ENCODE data around the gene CARD10. TPM values are rescaled to one million over a fixed set of nuclear protein-coding genes. Genes with fewer than 3 reads are reported as not detected.

Gene CARD10
- total RNA-seq, 4 donors from 2014 or later, result 6.0 to 15.3 (median 8.8) TPM

DNA sequence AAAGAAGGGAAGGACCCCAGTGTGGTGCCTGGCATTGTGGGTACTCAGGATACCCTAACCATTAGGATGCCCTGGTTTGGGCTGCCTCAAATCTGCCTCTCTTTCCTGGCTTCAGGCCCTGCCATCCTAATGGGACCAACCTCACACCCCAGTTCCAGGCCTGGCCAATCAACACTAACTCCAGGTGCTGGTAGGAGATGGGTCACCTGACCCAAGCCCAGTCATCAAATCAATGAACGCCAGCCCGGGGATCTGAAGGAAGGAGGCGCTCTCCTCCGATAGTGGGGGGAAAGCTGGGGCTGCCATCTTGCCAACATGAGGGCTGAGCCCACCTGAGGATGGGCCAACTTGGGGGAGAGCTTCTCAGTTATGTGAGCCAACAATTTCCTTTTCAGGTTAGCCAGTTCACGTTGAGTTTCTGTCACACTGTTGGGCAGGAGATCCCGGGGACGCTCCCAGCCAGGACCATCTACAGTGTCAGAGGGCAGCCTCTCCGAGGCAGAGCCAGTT lies 45.7 kb downstream of the CARD10 start:
- 76% methylated on average over 4 of the region's 8 CpGs for WGBS
- Histone ChIP-seq H3K4me3 (no peak overlapping the region), H3K4me1 (no peaks in the 10 kb centered on the region), H3K27ac (replicated peaks in 1 of 4) (no peak overlapping the region), H3K27me3 (peaks cover 0 to 93% (median 0%) of the 10 kb centered on the region in 4 donors), H3K9me3 (no peaks in the 10 kb centered on the region), H3K36me3 (peaks cover 0 to 52% (median 10%) of the 10 kb centered on the region in 4 donors)
- no peak for DNase-seq (ENCODE audit: extremely low spot score)
- no peak for TF ChIP-seq EP300 (IDR thresholded peaks at IDR 0.05)
- TF ChIP-seq, protein P1, sequence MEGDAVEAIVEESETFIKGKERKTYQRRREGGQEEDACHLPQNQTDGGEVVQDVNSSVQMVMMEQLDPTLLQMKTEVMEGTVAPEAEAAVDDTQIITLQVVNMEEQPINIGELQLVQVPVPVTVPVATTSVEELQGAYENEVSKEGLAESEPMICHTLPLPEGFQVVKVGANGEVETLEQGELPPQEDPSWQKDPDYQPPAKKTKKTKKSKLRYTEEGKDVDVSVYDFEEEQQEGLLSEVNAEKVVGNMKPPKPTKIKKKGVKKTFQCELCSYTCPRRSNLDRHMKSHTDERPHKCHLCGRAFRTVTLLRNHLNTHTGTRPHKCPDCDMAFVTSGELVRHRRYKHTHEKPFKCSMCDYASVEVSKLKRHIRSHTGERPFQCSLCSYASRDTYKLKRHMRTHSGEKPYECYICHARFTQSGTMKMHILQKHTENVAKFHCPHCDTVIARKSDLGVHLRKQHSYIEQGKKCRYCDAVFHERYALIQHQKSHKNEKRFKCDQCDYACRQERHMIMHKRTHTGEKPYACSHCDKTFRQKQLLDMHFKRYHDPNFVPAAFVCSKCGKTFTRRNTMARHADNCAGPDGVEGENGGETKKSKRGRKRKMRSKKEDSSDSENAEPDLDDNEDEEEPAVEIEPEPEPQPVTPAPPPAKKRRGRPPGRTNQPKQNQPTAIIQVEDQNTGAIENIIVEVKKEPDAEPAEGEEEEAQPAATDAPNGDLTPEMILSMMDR (IDR thresholded peaks at IDR 0.05), result no peak
- TF ChIP-seq POLR2A (IDR thresholded peaks at IDR 0.05; ENCODE audit: low read depth), result no peak
- TF ChIP-seq POLR2AphosphoS5 (IDR thresholded peaks at IDR 0.05), result no peak
- intact Hi-C loops (cut with DNase I), result no loop called here

DNA sequence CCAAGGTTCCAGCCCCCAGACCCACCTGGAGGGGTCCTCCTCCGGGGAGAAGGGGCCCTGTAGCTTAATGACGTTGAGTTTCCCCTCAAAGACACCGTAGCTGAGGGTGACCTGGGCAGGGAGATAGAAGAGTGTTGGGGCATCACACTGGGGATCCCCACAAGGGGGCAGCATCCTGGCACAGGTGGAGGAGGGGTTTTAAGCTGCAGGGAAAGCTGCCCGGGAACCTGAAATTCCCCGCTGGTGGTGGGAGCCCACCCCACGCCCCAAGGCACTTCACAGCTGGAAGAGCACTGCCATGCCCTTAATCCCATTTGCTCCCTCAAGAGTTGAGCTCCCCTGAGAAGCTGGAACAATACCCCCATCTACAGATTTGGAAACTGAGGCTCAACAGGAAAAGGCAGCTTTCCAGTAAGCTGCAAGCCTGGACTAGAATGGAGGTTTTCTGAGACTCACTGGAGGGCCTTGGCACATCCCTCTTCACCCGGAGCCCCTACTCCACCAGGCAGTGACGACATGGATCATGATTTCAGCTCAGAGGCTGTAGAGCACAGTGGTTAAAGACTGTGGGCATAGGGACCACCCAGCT lies 46.7 kb downstream of the CARD10 start:
- Histone ChIP-seq H3K27me3 (peaks cover 0 to 93% (median 1%) of the 10 kb centered on the region in 4 donors), H3K4me3 (no peak overlapping the region), H3K27ac (replicated peaks in 1 of 4) (no peak overlapping the region), H3K4me1 (no peaks in the 10 kb centered on the region), H3K36me3 (peaks cover 0 to 43% (median 6%) of the 10 kb centered on the region in 4 donors), H3K9me3 (no peaks in the 10 kb centered on the region)
- intact Hi-C loops (cut with DNase I), result no loop called here
- DNase-seq (ENCODE audit: extremely low spot score), result no peak
- WGBS, result 31% methylated on average over 3 of the region's 8 CpGs
- TF ChIP-seq POLR2A (IDR thresholded peaks at IDR 0.05; ENCODE audit: low read depth) (no peak), POLR2AphosphoS5 (IDR thresholded peaks at IDR 0.05) (no peak), EP300 (IDR thresholded peaks at IDR 0.05) (no peak)
- TF ChIP-seq, protein P1 (IDR thresholded peaks at IDR 0.05), result peak in 2 of 3 experiments; percentile 7 to 22

DNA sequence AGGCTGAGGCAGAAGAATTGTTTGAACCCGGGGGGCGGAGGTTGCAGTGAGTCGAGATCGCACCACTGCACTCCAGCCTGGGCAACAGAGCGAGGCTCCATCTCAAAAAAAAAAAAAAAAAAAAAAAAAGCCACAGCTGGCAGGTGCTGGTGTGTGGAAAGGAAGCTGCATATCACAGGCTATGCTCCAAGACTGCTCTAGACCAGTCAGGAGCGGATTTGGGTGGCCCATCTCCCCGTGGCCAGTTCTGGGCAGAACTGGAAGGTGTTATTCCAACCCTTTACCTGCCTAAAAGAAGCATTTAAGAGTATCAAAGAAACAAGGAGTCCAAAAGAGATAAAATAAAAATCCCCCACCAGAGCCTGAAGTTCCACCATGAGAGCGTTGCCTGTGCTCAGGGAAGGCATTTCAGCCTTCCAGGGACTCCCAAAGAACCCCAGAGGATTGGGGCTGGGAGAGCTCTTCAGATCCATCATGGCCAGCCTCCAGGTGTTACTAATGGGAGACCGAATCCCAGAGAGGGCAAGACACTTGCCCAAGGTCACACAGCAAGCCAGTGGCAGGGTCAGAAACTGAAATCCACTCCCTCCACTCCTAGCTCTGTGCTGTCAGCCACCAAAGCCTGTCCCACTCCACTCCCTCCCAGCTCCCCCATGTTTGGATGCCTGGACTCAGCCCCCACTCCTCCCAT lies 47.3 kb downstream of the CARD10 start:
- H3K4me1 ChIP-seq, result no peaks in the 10 kb centered on the region
- intact Hi-C loops (cut with DNase I), result no loop called here
- no peak for DNase-seq (ENCODE audit: extremely low spot score)
- H3K36me3 ChIP-seq, result peaks cover 0 to 39% (median 4%) of the 10 kb centered on the region in 4 donors
- peaks cover 0 to 93% (median 3%) of the 10 kb centered on the region in 4 donors for H3K27me3 ChIP-seq
- H3K27ac ChIP-seq (replicated peaks in 1 of 4), result no peak overlapping the region
- WGBS, result 82% methylated on average over 9 of the region's 9 CpGs
- TF ChIP-seq, protein P1 (IDR thresholded peaks at IDR 0.05), result no peak
- TF ChIP-seq POLR2A (IDR thresholded peaks at IDR 0.05; ENCODE audit: low read depth) (no peak), POLR2AphosphoS5 (IDR thresholded peaks at IDR 0.05) (no peak), EP300 (IDR thresholded peaks at IDR 0.05) (no peak)
- H3K9me3 ChIP-seq, result no peaks in the 10 kb centered on the region
- no peak overlapping the region for H3K4me3 ChIP-seq

DNA sequence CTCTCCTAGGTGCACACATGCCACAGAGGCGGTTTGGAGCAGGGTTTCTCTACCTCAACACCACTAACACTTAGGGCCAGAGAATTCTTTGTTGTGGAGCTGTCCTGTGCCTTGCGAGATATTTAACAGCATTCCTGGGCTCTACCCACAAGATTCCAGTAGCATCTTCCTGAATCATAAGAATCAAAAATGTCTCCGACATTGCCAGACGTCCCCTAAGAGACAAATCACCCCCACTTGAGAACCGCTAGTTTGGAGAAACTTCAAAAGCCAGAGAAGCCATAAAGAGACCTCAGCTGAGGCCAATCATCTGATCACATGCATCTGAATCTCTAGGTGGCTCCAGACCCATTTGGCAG lies 49.1 kb downstream of the CARD10 start:
- no peak overlapping the region for H3K27ac ChIP-seq (replicated peaks in 1 of 4)
- peaks cover 0 to 93% (median 3%) of the 10 kb centered on the region in 4 donors for H3K27me3 ChIP-seq
- WGBS, result 81% methylated on average over 5 of the region's 5 CpGs
- no peaks in the 10 kb centered on the region for H3K9me3 ChIP-seq
- no peaks in the 10 kb centered on the region for H3K4me1 ChIP-seq
- intact Hi-C loops (cut with DNase I), result no loop called here
- no peak for DNase-seq (ENCODE audit: extremely low spot score)
- H3K4me3 ChIP-seq, result no peak overlapping the region
- H3K36me3 ChIP-seq, result peaks cover 0 to 37% (median 3%) of the 10 kb centered on the region in 4 donors
- TF ChIP-seq POLR2AphosphoS5 (IDR thresholded peaks at IDR 0.05) (no peak), POLR2A (IDR thresholded peaks at IDR 0.05; ENCODE audit: low read depth) (no peak), EP300 (IDR thresholded peaks at IDR 0.05) (no peak)
- TF ChIP-seq, protein P1 (IDR thresholded peaks at IDR 0.05), result no peak

Measured in esophagus muscularis mucosa (tissue), 4 donors.